ENCODE data around the gene TIAM1. TPM values are rescaled to one million over a fixed set of nuclear protein-coding genes. Genes with fewer than 3 reads are reported as not detected.

The TIAM1 gene
- 12.4 and 15.0 TPM in 2 replicates for total RNA-seq (2014; rRNA removed; shearing (Covaris generic))
- total RNA-seq (2022) = 25.1 and 27.0 TPM in 2 replicates
- percentile 67 among the genes with signal in this experiment for Bru-seq, nascent RNA
- percentile 65 among the genes with signal in this experiment for BruChase-seq, experiment 1, labeled RNA remaining after a 6-hour chase
- percentile 63 among the genes with signal in this experiment for BruChase-seq, experiment 2, labeled RNA remaining after a 2-hour chase
- long read RNA-seq, full-length matches to known transcripts = 2 of 17 reads
- long read RNA-seq, partial matches to known transcripts = 4 of 17 reads
- long read RNA-seq, other reads (novel, unspliced or antisense) = 11 of 17 reads

- ChIA-PET CTCF (ENCODE audit: unreplicated experiment) (no interaction called here), POLR2A (interaction anchor here (0.6 to 2.1 kb wide), 4 partner anchors 10 to 836 kb away, joined by 3 to 7 read pairs (median 4); no protein-coding TSS in a partner anchor)
- H3K27ac ChIP-seq (ENCODE audit: low read depth, low read length, poor library complexity, severe bottlenecking) = no peak within 1 kb of the TSS
- no peak within 1 kb of the TSS for H3K4me3 ChIP-seq (ENCODE audit: low read depth, low read length, poor library complexity, severe bottlenecking)
- H3K9me3 ChIP-seq (ENCODE audit: low read length) = no peaks in the 10 kb centered on the region
- DNase-seq (ENCODE audit: low spot score) = no peak
- no peaks in the 10 kb centered on the region for H3K36me3 ChIP-seq (ENCODE audit: insufficient read depth, low read length)
- H3K9me2 ChIP-seq (ENCODE audit: insufficient read depth, low read length) = no peaks in the 10 kb centered on the region
- no TSS peak for BruUV-seq (replicated peaks)
- no peaks in the 10 kb centered on the region for H3K4me1 ChIP-seq (ENCODE audit: insufficient read depth, low read length, poor library complexity, severe bottlenecking)
- intact Hi-C loops (cut with micrococcal nuclease; ENCODE audit: unreplicated experiment) = loop anchor here (10.0 kb wide), 1 partner anchor 211 kb away; no protein-coding TSS in a partner anchor
- H3K79me2 ChIP-seq (ENCODE audit: insufficient read depth, low read depth, low read length) = no peaks in the 10 kb centered on the region
- TF ChIP-seq CTCF (conservative IDR thresholded peaks at IDR 0.05; ENCODE audit: low read length) = no peak
- no peak for TF ChIP-seq EZH2phosphoT487 (IDR thresholded peaks at IDR 0.05; ENCODE audit: borderline replicate concordance, low read depth, low read length)
- no peaks in the 10 kb centered on the region; the same call in 1 of the 2 replicates for H4K20me1 ChIP-seq (ENCODE audit: insufficient read depth, low read length)
- H3K4me2 ChIP-seq (ENCODE audit: low read length) = no peak within 1 kb of the TSS
- H2AFZ ChIP-seq (ENCODE audit: low read length) = no peak within 1 kb of the TSS
These were observed at the start of gene TIAM1 for GRCh38 chr21:31343680-31344480. Gene TIAM1, minus strand, starts transcription at chr21:31344261. Its CDS starts 77,289 bp downstream, at chr21:31266972.

GRCh38 chr21:31387560-31388186 lies 43.6 kb upstream of the TIAM1 start:
- H3K9me3 ChIP-seq (ENCODE audit: low read length) = no peaks in the 10 kb centered on the region
- no peak for DNase-seq (ENCODE audit: low spot score)
- no TSS peak for BruUV-seq (replicated peaks)
- no peak overlapping the region for H3K4me3 ChIP-seq (ENCODE audit: low read depth, low read length, poor library complexity, severe bottlenecking)
- TF ChIP-seq CTCF (conservative IDR thresholded peaks at IDR 0.05; ENCODE audit: low read length) = no peak
- TF ChIP-seq EZH2phosphoT487 (IDR thresholded peaks at IDR 0.05; ENCODE audit: borderline replicate concordance, low read depth, low read length) = no peak
- intact Hi-C loops (cut with micrococcal nuclease; ENCODE audit: unreplicated experiment) = no loop called here
- H3K4me2 ChIP-seq (ENCODE audit: low read length) = no peak overlapping the region
- no peaks in the 10 kb centered on the region for H3K4me1 ChIP-seq (ENCODE audit: insufficient read depth, low read length, poor library complexity, severe bottlenecking)
- H3K79me2 ChIP-seq (ENCODE audit: insufficient read depth, low read depth, low read length) = no peaks in the 10 kb centered on the region
- H4K20me1 ChIP-seq (ENCODE audit: insufficient read depth, low read length) = no peaks in the 10 kb centered on the region
- no peak overlapping the region for H3K27ac ChIP-seq (ENCODE audit: low read depth, low read length, poor library complexity, severe bottlenecking)
- H2AFZ ChIP-seq (ENCODE audit: low read length) = no peak overlapping the region
- POLR2A ChIA-PET = no interaction called here
- H3K36me3 ChIP-seq (ENCODE audit: insufficient read depth, low read length) = no peaks in the 10 kb centered on the region
- no peaks in the 10 kb centered on the region for H3K9me2 ChIP-seq (ENCODE audit: insufficient read depth, low read length)
- CTCF ChIA-PET (ENCODE audit: unreplicated experiment) = no interaction called here
